ENCODE data around the gene MYH7.

The MYH7 gene

GRCh38 chr14:23435543-23436326 is at the start of gene MYH7:
MYH7 (minus strand) TSS chr14:23435660; CDS start chr14:23433732, 1,928 bp downstream.
- TF ChIP-seq GATA3 (IDR thresholded peaks at IDR 0.05; ENCODE audit: low read depth, low read length), result no peak
- TF ChIP-seq GATA2 (IDR thresholded peaks at IDR 0.05; ENCODE audit: low read depth, low read length), result no peak

DNA sequence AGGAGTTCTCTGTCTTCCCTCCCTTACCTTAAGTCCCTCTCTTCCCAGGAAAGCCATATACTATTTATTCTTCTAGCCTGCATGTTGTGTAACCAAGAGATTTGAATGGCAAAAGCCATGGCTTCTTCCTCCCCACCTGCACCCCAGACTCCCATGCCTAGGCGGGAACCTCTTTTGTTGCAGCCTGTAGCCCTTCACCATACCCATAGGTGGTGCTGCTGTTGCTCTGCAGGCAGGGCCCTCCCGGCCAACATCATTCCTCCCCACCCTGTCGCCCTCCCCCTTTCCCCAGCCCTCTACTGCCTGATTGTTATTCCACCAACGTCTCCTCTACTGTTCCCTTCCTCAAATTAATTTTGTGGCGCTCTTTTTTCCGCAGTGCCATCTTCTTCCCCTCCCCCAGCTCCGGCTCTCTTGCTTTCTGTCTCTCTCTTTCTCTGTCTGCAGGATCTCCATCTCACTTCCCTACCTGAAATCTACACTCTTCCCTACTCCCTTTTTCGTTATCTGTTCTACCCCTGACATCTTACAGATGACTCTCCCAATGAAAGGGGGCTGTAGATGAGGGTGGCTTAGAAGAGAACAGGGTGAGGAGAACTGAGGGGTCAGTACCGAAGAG is 47.9 kb upstream of the MYH7 start:
- no peak for TF ChIP-seq GATA3 (IDR thresholded peaks at IDR 0.05; ENCODE audit: low read depth, low read length)
- TF ChIP-seq GATA2 (IDR thresholded peaks at IDR 0.05; ENCODE audit: low read depth, low read length), result no peak

GRCh38 chr14:23482823-23483148 is 47.3 kb upstream of the MYH7 start:
- no peak for TF ChIP-seq GATA2 (IDR thresholded peaks at IDR 0.05; ENCODE audit: low read depth, low read length)
- no peak for TF ChIP-seq GATA3 (IDR thresholded peaks at IDR 0.05; ENCODE audit: low read depth, low read length)

DNA sequence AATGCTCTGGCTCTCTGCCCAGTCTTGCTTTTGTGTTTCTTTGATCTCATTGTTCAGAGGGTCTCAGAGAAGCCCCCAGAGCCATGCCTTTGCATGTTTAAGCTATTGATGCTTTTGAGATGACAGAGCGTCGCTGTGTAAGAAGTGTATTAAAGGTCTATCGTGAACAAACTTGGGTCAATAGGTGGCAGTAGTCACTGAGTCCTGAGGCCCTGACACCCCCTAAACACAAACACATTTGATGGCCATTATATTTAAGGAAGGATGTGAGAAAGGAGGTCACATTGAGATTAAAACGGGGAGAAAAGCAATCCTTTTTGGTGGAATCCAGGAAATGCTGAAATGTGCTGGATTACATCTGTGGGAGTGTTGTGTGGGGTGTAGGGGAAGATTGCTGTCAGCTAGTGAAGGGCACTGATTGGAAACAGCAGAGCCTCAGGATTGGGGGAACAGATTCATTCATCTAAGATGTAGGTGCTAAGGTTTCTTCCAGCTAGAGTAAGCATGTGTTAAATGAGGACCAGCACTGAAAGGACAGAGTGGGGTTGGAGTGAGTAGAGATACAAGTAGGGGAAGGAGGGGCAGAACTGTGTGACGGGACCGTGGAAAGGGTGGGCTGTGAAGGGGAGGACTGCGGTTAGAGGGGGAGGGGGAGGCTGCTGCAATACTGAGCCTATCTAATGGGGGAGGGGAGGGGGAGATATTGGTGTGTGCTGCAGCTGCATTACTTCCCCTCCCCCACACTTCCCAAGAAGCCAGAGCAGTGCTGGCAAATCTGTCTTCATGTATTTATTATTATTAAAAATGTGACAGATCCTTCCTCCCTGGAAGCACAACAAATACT is 46.7 kb upstream of the MYH7 start:
- TF ChIP-seq GATA2 (IDR thresholded peaks at IDR 0.05; ENCODE audit: low read depth, low read length) (no peak), GATA3 (IDR thresholded peaks at IDR 0.05; ENCODE audit: low read depth, low read length) (no peak)

- TF ChIP-seq GATA3 (IDR thresholded peaks at IDR 0.05; ENCODE audit: low read depth, low read length) (no peak), GATA2 (IDR thresholded peaks at IDR 0.05; ENCODE audit: low read depth, low read length) (no peak)
Observed at GRCh38 chr14:23481362-23481970, 46.0 kb upstream of the MYH7 start.

- TF ChIP-seq GATA2 (IDR thresholded peaks at IDR 0.05; ENCODE audit: low read depth, low read length), result no peak
- TF ChIP-seq GATA3 (IDR thresholded peaks at IDR 0.05; ENCODE audit: low read depth, low read length), result no peak
Observed at GRCh38 chr14:23478109-23478759, 42.8 kb upstream of the MYH7 start.

- TF ChIP-seq GATA2 (IDR thresholded peaks at IDR 0.05; ENCODE audit: low read depth, low read length) (no peak), GATA3 (IDR thresholded peaks at IDR 0.05; ENCODE audit: low read depth, low read length) (no peak)
Observed at GRCh38 chr14:23470947-23471346, 35.5 kb upstream of the MYH7 start.

- no peak for TF ChIP-seq GATA2 (IDR thresholded peaks at IDR 0.05; ENCODE audit: low read depth, low read length)
- no peak for TF ChIP-seq GATA3 (IDR thresholded peaks at IDR 0.05; ENCODE audit: low read depth, low read length)
Observed at GRCh38 chr14:23469906-23470403, 34.5 kb upstream of the MYH7 start.

DNA sequence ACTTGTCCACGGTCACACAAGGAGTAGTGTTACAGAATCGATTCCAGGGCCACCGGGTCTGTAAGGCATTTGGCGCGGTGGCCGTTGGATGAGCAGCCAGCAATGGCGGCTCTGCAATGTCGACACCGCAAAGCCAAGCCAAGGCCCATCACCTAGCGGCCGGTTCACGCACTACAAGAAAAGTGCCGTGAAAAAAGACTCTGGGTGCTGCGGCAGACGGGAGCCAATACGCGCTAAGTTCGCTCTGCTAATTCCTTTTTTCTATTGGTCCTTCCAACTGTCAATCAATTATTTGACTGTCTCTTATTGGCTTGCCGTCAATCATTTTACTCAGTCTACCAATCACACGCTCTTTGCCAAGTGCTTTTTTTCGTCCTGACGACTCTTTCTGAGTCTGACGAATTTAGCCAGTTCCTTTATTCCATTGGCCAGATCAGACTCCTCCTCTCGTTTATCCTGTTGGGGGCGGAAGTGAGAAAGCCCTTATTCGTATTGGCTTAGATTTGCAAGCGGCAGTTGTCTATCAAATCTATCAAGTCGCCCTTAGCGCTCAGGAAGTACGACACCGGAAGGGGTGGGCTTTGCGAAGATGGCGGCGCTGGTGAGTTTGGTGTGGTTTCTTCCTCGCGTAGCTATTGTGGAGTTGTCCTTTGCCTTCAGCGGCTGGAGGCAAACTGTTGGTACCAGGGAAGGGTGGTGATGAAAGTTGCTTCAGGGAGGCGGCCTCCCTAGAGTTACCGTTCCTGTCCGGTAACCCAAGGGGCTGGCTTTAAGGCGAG is 33.9 kb upstream of the MYH7 start, which contains the start of gene NGDN:
NGDN (plus strand) TSS at position 577 of the 779 bp plus-strand sequence; CDS start at position 590, 13 bp downstream.
- TF ChIP-seq GATA2 (IDR thresholded peaks at IDR 0.05; ENCODE audit: low read depth, low read length), result no peak
- TF ChIP-seq GATA3 (IDR thresholded peaks at IDR 0.05; ENCODE audit: low read depth, low read length), result no peak

DNA sequence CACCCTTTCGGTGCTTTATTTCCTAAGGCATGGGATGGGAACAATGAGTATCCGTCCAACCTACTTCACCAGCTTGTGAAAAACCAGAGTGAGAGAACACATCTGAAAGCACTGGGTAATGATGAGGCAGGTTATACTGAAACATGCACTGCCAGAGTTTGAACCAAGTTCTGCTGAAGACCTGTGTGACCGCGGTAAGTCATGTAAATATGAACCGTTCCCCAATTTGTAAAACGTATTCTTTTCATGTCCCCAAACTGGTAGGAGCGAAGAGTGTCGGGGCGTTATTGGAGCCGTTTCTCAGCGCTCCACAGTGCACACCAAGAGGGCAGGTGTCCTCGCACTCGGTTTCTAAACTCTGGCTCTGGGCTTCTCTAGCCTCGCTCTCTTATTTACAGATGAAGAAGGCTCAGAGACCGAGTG is 33.3 kb upstream of the MYH7 start:
- TF ChIP-seq GATA3 (IDR thresholded peaks at IDR 0.05; ENCODE audit: low read depth, low read length), result no peak

DNA sequence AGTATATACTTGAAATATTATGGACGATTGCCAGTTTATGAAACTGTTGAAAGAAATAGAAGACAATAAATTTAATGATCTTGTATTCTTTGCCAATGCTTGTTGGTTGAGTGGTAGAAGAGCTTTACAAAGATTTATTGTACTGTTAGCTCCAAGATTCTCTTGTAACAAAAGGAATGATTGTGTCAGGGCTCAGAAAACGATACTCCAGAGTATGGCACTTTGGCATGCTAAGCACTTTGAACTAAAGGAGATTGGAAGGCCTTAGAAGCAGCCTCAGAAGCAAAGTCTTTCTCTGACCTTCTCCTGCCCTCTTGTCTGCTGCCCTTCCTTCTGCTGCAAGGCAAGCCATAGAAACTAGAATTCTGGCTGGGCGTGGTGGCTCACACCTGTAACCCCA is 29.8 kb upstream of the MYH7 start:
- TF ChIP-seq GATA2 (IDR thresholded peaks at IDR 0.05; ENCODE audit: low read depth, low read length) (no peak), GATA3 (IDR thresholded peaks at IDR 0.05; ENCODE audit: low read depth, low read length) (no peak)

DNA sequence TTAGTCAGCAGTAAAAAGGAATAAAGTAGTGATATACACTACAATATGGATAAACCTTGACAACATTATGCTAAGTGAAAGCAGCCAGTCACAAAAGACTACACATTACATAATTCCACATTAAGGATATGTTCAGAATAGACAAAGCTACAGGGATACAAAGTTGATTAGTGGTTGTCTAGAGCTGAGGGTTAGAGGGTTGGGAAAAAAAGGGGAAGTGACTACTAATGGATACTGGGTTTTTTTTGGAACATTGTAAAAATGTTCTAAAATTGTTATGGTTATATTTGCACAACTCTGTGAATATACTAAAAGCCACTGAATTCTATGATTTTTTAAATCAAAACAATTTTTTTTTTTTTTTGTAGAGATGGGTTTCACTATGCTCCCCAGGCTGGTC is 29.2 kb upstream of the MYH7 start:
- TF ChIP-seq GATA2 (IDR thresholded peaks at IDR 0.05; ENCODE audit: low read depth, low read length) (no peak), GATA3 (IDR thresholded peaks at IDR 0.05; ENCODE audit: low read depth, low read length) (no peak)

GRCh38 chr14:23460960-23461359 is 25.5 kb upstream of the MYH7 start:
- TF ChIP-seq GATA2 (IDR thresholded peaks at IDR 0.05; ENCODE audit: low read depth, low read length) (no peak), GATA3 (IDR thresholded peaks at IDR 0.05; ENCODE audit: low read depth, low read length) (no peak)

All from SH-SY5Y (cell line).